HCT116 (cell line): ENCODE results near the gene SNX25.

ENCODE experiments used
- CTCF ChIP-seq, 3 experiments: fragments of 200-600 bp in 1 of 3; sonication (generic) in 1 of 3; IDR thresholded peaks in 2 of 3; conservative IDR thresholded peaks in 1 of 3; 2 replicates each; pipeline ENCODE4 v1.5.1; 2012 to 2017; ENCODE audit warnings: low read depth in 2 of 3, low read length in 2 of 3, antibody characterized with exemption in 1 of 3, borderline replicate concordance in 1 of 3, control low read depth in 1 of 3, mild to moderate bottlenecking in 1 of 3, mixed read lengths in 1 of 3, mixed run types in 1 of 3, moderate library complexity in 1 of 3; ENCODE audit not compliant: insufficient read depth in 1 of 3
- POLR2AphosphoS5 ChIP-seq: IDR thresholded peaks from 2 replicates; pipeline ENCODE4 v1.6.1; 2011; ENCODE audit warnings: mild to moderate bottlenecking, low read depth, low read length, moderate library complexity
- RAD21 ChIP-seq: IDR thresholded peaks from 2 replicates; pipeline ENCODE4 v1.6.1; 2012; ENCODE audit warnings: low read depth, mild to moderate bottlenecking

GRCh38 chr4:185211035-185211434 lies 1.6 kb downstream of the SNX25 start:
- TF ChIP-seq CTCF (IDR thresholded peaks at IDR 0.05 in 2 of 3, conservative IDR thresholded peaks at IDR 0.05 in 1 of 3; ENCODE audit: borderline replicate concordance in 1 of 3, insufficient read depth in 1 of 3, low read depth in 2 of 3, low read length in 2 of 3) (no peak), POLR2AphosphoS5 (no peak), RAD21 (no peak)
